ENCODE results near the gene CLPTM1.
A peak's percentile ranks its signal among the peaks of the same experiment; 100 is the strongest.
"Not testable (repeated sequence)": the region's sequence is repeated elsewhere in the genome, so short reads cannot be mapped to it uniquely, and the experiment has no call there.

The CLPTM1 gene

GRCh38 chr19:44954649-44955504 is at the start of gene CLPTM1:
Gene CLPTM1, plus strand, starts transcription at chr19:44955380. Its CDS starts 16 bp downstream, at chr19:44955396.
- DNase-seq = peak; percentile 93 to 99 (median 96)
- intact Hi-C loops (cut with DNase I) = no loop called here

- DNase-seq = peak in 5 of 10 donors; percentile 25 to 89 (median 52)
- intact Hi-C loops (cut with DNase I) = no loop called here
These were observed 49.6 kb upstream of the CLPTM1 start, which contains the start of gene APOE for GRCh38 chr19:44905437-44906160. Gene APOE, plus strand, starts transcription at chr19:44905796. Its CDS starts 829 bp downstream, at chr19:44906625.

GRCh38 chr19:44907613-44908012 is 47.6 kb upstream of the CLPTM1 start:
- intact Hi-C loops (cut with DNase I) = no loop called here
- DNase-seq = no peak

- no peak for DNase-seq
- intact Hi-C loops (cut with DNase I) = no loop called here
These were observed 46.9 kb upstream of the CLPTM1 start for GRCh38 chr19:44908074-44908835.

GRCh38 chr19:44908836-44909261 is 46.3 kb upstream of the CLPTM1 start:
- intact Hi-C loops (cut with DNase I) = no loop called here
- DNase-seq = no peak

GRCh38 chr19:44909775-44910174 is 45.4 kb upstream of the CLPTM1 start:
- intact Hi-C loops (cut with DNase I) = no loop called here
- DNase-seq = no peak

GRCh38 chr19:44911896-44912295 is 43.3 kb upstream of the CLPTM1 start:
- DNase-seq; intact Hi-C loops (cut with DNase I): not testable (repeated sequence)

GRCh38 chr19:44912854-44913253 is 42.3 kb upstream of the CLPTM1 start:
- DNase-seq = peak; percentile 59 to 96 (median 80)
- intact Hi-C loops (cut with DNase I) = no loop called here

GRCh38 chr19:44913512-44914432 is 41.4 kb upstream of the CLPTM1 start:
- not testable (repeated sequence) for DNase-seq

GRCh38 chr19:44914433-44915206 is 40.6 kb upstream of the CLPTM1 start, which contains the start of gene APOC1:
Gene APOC1, plus strand, starts transcription at chr19:44914608. Its CDS starts 284 bp downstream, at chr19:44914892.
- intact Hi-C loops (cut with DNase I) = not testable (repeated sequence)
- DNase-seq = peak; percentile 61 to 97 (median 84)

More at GRCh38 chr19:44913512-44914432, 41.4 kb upstream of the CLPTM1 start:
- intact Hi-C loops (cut with DNase I) = not testable (repeated sequence)

GRCh38 chr19:44924243-44924725 is 30.9 kb upstream of the CLPTM1 start:
- intact Hi-C loops (cut with DNase I) = no loop called here
- DNase-seq = no peak

GRCh38 chr19:44925114-44925891 is 29.9 kb upstream of the CLPTM1 start:
- intact Hi-C loops (cut with DNase I) = no loop called here
- peak; percentile 62 to 96 (median 79) for DNase-seq

- DNase-seq; intact Hi-C loops (cut with DNase I): not testable (repeated sequence)
These were observed 28.7 kb upstream of the CLPTM1 start for GRCh38 chr19:44926245-44927077.

- intact Hi-C loops (cut with DNase I) = no loop called here
- no peak for DNase-seq
These were observed 27.4 kb upstream of the CLPTM1 start for GRCh38 chr19:44927746-44928145.

- DNase-seq = no peak
- intact Hi-C loops (cut with DNase I) = no loop called here
These were observed 25.1 kb upstream of the CLPTM1 start for GRCh38 chr19:44930088-44930487.

GRCh38 chr19:44931541-44931940 is 23.6 kb upstream of the CLPTM1 start:
- intact Hi-C loops (cut with DNase I) = no loop called here
- no peak for DNase-seq

- intact Hi-C loops (cut with DNase I) = no loop called here
- no peak for DNase-seq
These were observed 15.5 kb upstream of the CLPTM1 start for GRCh38 chr19:44939668-44940067.

Data from posterior cingulate gyrus (tissue), 11 donors.